VCaP (cell line): Measurements from ENCODE around the gene AASS.

Source experiments
- H3K27ac ChIP-seq: fragments of 450-650 bp; 2 replicates; pipeline ENCODE4 v1.5.1; 2017
- TF ChIP-seq, protein P1 (sequence below): fragments of 450-650 bp; conservative IDR thresholded peaks from 2 replicates; pipeline ENCODE4 v1.5.1; 2017; ENCODE audit warnings: mild to moderate bottlenecking, moderate library complexity

The AASS gene

DNA sequence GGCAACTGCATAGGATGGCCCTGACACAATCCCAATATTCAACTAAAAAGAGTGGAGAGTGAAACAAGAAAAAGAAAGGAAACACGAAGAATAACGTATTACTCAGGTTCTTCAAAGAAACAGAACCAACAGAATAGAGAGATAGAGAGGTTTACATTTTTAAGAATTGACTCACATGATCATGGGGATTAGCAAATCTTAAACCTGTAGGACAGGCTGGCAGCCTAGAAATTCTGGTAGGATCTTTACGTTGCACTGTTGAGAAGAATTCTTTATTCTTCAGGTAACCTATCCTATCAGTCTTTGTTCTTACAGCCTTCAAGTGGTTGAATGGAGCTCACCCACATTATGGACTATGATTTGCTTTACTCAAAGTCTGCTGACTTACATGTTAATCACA is 103.9 kb downstream of the AASS start:
- TF ChIP-seq, protein P1, sequence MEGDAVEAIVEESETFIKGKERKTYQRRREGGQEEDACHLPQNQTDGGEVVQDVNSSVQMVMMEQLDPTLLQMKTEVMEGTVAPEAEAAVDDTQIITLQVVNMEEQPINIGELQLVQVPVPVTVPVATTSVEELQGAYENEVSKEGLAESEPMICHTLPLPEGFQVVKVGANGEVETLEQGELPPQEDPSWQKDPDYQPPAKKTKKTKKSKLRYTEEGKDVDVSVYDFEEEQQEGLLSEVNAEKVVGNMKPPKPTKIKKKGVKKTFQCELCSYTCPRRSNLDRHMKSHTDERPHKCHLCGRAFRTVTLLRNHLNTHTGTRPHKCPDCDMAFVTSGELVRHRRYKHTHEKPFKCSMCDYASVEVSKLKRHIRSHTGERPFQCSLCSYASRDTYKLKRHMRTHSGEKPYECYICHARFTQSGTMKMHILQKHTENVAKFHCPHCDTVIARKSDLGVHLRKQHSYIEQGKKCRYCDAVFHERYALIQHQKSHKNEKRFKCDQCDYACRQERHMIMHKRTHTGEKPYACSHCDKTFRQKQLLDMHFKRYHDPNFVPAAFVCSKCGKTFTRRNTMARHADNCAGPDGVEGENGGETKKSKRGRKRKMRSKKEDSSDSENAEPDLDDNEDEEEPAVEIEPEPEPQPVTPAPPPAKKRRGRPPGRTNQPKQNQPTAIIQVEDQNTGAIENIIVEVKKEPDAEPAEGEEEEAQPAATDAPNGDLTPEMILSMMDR: no peak
- H3K27ac ChIP-seq: no peak overlapping the region

DNA sequence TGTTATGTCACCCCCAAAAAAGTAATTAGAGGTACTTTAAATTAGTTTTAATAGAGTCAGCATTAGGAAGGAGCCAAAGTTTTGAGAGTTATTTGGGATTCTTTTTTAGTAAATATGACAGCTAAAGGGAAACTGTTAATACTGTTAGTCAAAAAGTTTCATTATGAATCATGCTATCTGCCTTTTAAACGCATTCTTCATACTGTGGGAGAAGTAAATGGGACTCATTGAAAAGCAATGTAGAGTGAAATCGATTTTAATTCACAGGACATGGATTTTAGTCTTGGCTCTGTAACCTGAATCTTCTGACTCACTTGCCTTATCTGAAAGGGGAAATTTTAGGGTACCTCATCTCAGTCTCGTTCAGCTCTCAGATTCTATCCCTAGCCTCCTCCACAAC is 105.1 kb downstream of the AASS start:
- H3K27ac ChIP-seq: no peak overlapping the region
- TF ChIP-seq, protein P1: no peak

- H3K27ac ChIP-seq: no peak overlapping the region
- TF ChIP-seq, protein P1: no peak
These were observed 105.9 kb downstream of the AASS start for GRCh38 chr7:122038134-122038533.

DNA sequence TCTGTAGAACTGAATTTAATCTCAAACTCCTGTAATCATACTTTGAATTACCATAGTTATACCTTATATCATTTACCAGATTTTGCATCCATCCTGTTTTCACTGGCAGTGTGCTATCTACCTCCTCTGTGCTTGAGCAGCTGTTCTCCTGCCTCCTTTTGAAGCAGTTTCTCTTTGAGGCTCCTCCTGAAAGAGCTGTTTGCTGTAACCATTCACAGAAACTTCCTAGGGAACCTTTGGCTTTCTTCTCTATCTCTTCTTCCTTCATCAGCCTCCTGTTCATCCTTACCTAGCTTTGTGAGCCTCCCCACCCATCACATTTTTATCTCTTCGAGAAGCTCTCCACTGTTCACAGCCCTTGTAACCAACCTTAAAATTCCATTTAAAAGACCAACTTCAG is 108.2 kb downstream of the AASS start:
- no peak overlapping the region for H3K27ac ChIP-seq
- TF ChIP-seq, protein P1: no peak

DNA sequence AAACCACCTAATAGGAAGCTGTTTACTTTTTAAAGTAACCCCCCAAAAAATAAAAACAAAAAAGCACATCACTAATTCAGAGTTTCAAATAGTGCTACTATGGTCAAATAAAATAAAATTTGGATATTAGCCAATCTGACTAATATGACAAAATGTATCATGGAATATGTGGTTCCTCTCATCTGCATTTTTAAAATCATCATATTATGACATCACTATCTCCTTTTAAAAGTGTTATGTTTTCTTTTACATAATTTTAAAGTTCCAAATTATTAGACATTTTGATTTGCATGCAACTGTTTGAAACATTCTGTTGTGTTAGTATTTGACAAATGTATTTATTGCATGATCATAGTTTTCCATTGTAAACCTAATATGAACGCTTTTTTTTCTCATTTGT is 110.4 kb downstream of the AASS start:
- no peak overlapping the region for H3K27ac ChIP-seq
- TF ChIP-seq, protein P1: no peak

DNA sequence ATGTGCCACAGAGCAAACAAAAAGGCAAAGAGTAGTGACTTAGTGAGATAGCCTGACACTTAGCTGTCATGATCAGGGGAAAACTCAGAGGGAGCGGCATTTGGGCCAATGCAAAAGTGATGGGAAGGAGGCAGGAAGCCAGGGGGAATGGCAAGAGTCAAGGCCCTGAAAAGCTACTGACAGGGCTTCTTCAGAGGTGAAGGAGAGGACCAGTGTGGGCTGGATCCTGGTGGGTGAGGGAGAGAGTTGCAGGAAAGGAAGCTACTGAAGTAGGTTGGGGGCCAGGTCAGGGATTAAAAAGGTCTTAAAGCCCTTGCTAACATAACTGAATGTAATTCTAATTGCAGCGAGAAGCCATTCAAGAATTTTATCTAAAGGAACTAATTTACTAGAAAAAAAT is 117.0 kb downstream of the AASS start:
- H3K27ac ChIP-seq: no peak overlapping the region
- TF ChIP-seq, protein P1: no peak
